ENCODE measurements around the gene RXFP4.

Gene RXFP4

DNA sequence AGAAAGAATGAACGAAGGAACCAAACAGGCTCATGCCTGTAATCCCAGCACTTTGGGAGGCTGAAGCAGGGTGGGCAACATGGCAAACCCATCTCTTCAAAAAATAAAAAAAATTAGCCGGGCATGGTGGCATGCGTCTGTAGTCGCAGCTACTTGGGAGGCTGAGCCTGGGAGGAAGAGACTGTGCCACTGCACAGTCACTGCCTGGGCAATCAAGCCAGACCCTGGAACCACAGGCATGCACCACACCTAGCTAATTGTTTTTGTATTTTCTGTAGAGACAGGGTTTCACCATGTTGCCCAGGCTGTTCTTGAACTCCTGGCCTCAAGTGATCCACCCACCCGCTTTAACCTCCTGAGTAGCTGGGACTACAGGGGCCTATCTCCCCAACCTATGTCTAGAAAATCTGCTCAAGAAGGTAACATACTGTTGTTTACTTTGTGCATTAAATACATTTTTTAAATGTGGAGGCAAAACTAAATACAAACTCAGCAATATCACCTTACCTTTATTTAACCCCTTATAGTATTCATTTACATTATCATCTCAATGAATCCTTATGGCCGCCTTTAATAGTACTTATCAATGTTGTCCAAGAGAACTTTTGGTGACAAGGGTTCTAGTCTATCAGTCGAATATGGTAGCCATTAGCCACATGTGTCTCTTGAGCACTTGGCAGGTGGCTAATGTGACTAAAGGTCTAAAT is 10.0 kb upstream of the RXFP4 start:
- no peak for DNase-seq (ENCODE audit: low read depth in 2 of 2)

- no peak for DNase-seq (ENCODE audit: low read depth in 2 of 2)
Measured at GRCh38 chr1:155932081-155932480, 9.4 kb upstream of the RXFP4 start.

- no peak for DNase-seq (ENCODE audit: low read depth in 2 of 2)
Measured at GRCh38 chr1:155932487-155932886, 9.0 kb upstream of the RXFP4 start.

GRCh38 chr1:155933591-155934096 is 7.8 kb upstream of the RXFP4 start:
- no peak for DNase-seq (ENCODE audit: low read depth in 2 of 2)

DNA sequence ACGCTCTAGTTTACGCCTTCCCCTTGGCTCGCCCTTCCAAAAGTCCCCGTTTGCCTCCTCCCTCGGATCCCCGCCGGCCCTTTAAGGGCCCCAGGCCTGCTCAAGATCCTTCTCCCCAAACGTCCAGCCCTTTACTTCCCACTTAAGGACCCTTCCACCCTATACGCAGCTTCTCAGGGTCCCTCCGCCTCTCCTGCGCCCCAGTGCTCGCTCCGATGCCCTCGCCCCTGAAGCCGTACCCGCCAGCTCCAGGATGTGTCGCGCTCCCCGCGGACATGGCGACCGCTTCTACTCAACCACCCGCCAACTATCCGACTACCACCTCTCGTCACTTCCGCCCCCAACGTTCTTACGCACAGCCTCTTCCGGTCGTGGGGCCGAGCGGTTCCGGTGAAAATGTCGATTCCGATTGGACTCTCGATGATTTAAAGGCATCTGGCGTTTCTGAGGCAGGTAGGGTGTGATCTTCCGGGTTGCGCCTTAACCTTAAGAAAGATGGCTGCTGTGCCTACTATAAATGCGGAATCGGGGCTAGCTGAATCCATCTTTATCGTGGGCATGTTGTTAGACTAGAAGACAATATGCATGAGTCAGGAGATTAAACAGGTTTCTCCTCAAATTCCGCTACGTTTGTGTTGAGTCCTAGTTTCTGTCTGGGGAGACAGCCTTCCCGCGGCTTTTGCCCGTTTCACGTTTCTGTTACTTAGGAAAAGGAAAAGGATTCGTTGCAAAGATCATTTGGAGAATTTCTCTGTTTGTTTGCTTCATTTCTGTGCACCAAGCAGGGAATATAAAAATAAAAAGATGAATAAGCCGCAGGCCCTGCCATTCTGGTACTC is 7.1 kb upstream of the RXFP4 start, which contains the start of gene KHDC4:
Gene KHDC4 (minus strand): TSS at position 317 of the 839 bp plus-strand sequence. CDS start 40 bp downstream, at position 277.
- peak; percentile 82 to 92 for DNase-seq (ENCODE audit: low read depth in 2 of 2)

- DNase-seq (ENCODE audit: low read depth in 2 of 2): no peak
Measured at GRCh38 chr1:155934936-155935590, 6.4 kb upstream of the RXFP4 start.

DNA sequence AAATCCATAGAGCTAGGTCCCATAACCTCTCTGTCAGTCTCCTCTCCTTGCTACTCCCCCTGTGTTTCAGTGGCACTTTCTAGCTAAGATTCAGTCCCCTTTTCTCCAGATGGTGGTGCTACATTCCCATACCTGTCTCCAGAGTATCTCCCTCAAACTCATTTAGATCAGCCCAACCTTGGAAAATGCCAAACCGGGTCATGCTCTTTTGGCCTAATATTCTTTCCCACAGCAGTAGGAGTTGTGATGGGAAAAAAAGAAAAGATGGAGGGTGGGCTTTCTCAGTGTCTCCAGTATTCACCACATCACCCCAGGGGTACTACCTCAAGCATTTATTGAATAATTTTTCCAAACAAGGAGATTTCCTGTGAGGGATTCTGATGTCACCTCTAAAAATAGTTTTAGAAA is 3.2 kb upstream of the RXFP4 start:
- DNase-seq (ENCODE audit: low read depth in 2 of 2): no peak

GRCh38 chr1:155940482-155940992 is 901 bp upstream of the RXFP4 start:
- no peak for DNase-seq (ENCODE audit: low read depth in 2 of 2)

GRCh38 chr1:155941845-155942531 is 550 bp downstream of the RXFP4 start:
- no peak for DNase-seq (ENCODE audit: low read depth in 2 of 2)

DNA sequence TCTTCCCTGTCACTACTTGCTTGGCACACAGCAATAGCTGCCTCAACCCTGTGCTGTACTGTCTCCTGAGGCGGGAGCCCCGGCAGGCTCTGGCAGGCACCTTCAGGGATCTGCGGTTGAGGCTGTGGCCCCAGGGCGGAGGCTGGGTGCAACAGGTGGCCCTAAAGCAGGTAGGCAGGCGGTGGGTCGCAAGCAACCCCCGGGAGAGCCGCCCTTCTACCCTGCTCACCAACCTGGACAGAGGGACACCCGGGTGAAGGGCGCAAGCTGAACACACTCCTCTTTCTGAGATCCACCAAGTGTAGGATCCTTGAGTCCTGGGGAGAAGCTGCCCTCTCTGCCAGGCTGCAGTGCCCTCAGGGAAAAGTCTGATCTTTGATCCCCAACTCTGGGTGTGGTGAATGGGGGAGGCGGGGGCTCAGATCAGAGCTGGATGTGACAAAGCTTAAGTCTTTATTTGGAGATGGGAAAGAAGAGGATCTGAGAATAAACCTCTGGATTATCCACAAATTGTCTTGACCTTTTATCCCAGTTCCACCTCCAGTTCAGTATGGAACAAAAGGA is 1.2 kb downstream of the RXFP4 start:
- DNase-seq (ENCODE audit: low read depth in 2 of 2): no peak

DNA sequence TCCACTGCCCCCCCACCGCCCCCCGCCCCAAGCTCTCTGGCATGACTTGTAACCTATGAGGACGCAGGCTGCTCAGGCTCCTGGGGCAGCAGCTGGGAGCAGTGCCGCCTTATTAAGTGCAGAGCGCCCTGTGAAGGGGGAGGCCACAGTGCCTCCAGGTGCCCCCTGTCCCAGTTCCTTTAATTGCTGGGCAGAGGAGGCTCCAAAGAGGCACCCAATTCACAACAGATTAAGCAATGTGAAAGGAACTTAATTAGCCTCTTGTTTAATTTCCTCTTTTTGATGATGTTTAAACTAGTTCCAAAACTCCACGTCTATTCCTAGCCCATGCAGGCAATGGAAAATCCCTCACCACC is 3.0 kb downstream of the RXFP4 start:
- no peak for DNase-seq (ENCODE audit: low read depth in 2 of 2)

DNA sequence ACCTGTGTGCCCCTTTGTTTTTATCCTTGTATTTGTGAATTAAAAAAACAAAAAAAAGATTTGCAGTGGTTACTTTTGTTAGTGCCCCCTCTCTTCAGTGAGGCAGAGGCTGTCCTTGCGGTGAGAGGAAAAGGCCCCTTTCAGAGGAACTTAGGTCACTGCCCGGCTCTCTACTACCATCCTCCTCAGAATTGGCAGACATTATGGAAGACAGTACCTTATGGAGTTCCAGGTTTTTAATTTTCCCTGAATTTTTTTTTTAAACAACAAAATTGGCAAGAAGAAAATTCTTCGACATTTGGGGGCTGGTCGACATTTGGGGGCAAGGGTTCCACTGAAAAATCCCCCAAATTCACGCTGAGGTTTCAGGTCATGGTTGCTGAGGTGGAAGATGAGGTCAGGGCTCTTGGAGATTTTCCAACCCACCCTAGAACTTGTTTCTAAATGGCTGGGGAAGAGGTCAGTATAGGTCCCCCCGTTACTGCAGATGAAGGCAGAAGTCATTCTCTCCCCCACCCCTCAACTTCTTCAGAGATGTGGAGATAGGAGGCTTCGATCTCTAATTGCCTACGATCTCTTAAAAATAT is 5.3 kb downstream of the RXFP4 start:
- no peak for DNase-seq (ENCODE audit: low read depth in 2 of 2)

DNA sequence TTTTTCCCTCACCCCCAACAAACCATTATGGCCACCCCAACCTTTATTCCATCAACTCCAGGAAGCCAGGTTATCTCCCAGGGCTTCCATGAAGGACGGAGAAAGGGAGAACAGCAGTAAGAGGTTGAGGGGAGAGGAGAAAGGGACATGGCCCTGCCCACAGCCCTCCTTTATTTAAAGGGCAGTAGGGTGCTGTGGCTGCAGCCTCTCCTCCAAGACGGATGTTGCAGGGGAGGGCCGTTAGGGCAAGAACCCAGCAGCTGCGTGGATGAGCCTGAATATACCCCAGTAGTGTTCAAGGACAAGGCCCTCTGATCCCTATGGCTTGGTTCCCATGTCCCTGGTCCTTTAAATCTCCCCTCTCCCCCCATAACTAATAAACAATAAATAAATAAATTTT is 5.9 kb downstream of the RXFP4 start:
- DNase-seq (ENCODE audit: low read depth in 2 of 2): no peak

- DNase-seq (ENCODE audit: low read depth in 2 of 2): no peak
Measured at GRCh38 chr1:155947741-155948140, 6.3 kb downstream of the RXFP4 start.

DNA sequence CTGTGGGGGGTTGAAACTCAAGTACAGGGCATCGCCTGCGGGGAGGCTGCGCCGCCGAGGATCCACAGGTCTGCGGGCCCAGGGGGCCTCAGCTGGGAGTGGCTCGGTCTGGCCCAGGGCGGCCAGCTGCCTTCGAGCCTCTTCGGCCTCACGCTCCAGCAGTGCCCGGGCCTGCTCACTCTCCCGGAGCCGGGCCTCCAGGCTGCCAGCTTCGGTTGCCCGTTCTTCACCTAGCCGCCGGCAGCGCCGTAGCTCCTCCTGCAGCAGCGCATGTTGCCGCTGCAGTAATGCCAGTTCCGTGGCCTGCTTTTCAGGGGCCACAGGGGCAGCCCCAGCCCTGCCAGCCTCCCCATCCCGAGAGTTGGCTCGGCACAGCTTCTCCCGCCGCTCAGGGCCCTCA is 9.4 kb downstream of the RXFP4 start:
- no peak for DNase-seq (ENCODE audit: low read depth in 2 of 2)

DNA sequence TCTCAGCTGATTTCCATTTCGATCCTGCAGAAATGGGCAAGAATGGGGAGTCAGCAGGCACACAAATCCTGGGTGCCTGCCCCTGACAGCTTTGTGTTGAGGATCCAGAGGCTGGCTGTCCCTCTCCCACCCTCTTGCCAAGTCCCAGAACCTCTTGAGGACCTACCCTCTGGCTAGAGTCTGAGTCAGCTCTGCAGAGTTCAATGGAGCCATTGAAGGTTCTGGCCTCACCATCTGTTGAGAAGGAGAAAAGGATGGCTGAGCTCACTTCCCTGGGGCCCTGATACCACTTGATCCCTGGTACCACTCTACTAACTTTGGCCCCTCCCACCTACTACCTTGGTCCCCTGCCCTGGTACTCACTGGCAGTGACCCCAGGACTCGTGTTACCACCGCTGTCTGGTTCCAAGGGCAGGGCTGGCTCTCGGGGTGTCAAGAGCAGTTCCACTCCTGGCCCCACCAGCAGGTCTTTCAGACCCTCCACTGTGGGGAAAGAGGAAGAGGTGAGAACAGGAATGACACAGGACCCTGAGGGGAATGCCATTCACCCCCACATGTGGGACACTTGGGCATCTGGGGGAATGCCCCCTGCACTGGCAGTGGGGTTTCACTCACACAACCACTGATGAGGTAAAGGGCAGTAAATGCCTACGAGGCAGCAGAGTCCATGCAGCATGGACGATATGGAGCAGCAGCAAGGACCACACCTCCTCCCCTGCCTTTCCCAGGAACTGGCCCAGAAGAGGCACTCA is 10.5 kb downstream of the RXFP4 start:
- DNase-seq (ENCODE audit: low read depth in 2 of 2): no peak

GRCh38 chr1:155952505-155952890 is 11.1 kb downstream of the RXFP4 start:
- no peak for DNase-seq (ENCODE audit: low read depth in 2 of 2)

DNA sequence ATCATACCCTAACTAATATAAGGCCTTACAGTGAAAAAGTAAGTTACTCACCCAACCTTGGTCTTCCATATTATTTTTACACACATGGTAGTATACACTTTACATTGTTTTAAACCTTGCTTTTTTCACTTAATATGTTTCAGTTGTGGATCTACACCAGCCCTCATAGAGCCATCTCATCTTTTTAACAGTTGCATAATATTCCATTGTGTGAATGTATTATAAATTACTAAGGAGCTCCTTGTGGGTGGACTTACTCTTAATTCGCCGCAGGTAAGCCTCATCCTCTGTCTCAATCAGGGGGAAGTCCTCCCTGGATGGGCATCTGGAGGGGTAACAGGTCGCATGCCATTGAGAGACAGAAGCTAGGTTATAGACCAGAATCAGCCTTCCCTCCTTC is 13.2 kb downstream of the RXFP4 start:
- DNase-seq (ENCODE audit: low read depth in 2 of 2): no peak

GRCh38 chr1:155957411-155957915 is 16.0 kb downstream of the RXFP4 start:
- DNase-seq (ENCODE audit: low read depth in 2 of 2): no peak

Measured in stimulated activated CD4-positive, alpha-beta T cell treated with anti-CD3 and anti-CD28 coated beads, Interleukin-4, amount 100 ng/mL, for 48 hours (primary cell).